Measurements from ENCODE around the gene GABBR2.

Gene GABBR2

DNA sequence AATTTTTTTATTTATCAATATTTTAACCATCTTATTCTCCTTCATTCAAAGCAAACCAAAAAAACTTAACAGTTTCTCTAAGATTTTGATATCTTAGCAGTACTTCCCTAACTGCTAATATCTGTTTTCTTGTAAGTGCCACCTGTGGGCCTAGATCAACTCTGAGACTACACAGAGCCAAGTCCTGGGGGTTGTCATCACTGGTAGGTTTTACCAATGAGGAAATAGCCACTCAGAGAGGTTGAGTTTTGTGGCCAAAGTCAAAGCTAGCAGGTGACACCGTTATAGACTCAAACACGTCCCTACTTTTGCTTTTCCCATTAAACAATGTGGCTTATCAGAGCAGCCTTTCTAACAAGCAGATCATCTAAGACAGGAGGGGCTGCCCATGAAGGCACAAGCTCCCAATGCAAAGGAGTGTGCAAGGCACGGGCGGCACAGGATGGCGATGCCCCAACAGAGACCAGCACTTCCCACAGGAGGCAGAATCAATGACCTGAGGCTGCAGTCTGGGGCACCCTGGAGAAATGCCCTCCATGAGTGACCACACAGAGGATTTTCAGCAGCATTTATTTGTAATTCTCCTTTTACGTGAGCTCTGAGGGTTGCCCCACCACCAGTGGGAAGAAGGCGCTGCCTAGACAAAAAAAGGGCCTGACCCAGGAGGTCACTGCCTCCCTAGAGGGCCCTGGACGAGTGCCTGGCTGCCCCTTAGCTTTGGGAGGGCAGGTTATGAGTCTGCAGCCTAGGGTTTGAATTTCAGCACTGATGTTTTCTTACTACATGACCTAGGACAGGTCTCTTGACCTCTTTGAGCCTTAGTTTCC, 460.7 kb downstream of the GABBR2 start:
- DNase-seq = no peak

DNA sequence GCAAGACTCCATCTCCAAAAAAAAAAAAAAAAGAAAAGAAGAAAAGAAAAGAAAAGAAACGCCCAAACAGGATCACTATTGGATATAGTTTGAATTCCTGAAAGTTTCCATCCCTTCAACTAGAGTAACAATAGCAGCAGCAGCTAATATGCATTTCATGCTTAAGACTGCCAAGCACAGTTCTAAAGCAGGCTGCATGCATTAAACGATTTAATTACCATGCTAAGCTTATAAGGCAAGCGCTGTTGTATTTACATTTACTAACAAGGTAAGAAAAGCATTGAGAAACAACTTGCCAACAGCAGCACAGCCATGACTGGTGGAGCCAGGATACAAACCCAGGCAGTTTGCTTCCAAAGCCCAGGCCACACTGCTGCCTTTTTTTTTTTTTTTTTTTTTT, 466.3 kb downstream of the GABBR2 start:
- DNase-seq = no peak

DNA sequence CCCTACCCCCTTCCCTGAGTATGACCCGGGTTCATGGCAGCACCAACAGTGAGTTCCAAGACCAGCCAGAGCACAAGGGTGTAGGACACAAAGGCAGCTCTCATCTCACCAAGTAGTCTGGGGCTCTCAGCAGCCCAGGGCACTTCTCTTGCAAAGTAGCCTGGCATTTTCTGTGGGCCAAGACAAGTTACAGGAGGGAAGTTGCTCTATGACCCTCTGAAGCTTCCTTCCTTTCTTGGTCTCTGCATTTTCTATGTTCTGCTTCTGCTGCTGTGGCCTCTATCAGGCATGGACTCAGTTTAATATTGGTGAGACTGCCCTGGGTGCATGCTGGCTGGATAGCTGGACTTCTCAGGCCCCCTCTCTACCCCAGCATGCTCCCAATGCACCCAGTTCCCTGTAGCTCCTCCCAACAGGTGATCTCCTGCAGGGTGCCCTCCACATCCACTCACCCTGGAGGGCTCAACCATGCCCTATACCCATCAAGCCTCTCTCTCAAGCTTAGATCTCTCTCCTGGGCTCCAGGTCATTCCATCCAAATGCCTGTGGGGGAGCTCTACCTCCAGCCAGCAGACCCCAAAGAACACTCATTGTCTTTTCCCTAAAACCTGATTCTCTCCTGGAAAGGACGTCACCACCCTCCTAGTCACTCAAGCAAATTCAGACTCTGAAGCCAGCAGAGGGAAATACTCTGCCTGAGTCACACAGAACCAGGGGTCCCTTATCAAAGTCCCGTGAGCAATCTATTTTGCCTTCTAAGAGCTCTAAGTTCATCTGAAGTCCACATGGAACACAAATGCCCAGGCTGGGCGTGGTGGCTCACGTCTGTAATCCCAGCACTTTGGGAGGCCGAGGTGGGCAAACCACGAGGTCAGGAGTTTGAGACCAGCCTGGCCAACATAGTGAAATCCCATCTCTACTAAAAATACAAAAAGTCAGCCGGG, 467.1 kb downstream of the GABBR2 start:
- no peak for DNase-seq

DNA sequence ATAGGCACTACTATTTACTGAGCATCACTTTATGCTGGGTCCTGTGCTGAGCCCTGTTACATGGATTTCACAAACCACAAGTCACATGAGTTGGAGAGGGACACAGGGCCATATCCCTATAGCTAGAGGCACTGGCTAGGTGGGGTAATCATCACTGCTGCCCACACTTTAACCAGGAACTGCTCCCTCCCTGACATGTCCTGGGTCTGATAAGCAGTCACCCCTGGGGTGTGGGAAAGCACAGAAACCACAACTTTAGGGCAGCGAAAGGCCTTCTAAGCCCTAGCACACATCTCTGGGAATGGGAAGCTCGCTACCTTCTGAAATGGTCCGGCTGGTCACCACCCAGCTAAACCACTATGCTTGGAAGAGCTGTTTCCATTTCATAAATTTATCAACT, 468.3 kb downstream of the GABBR2 start:
- DNase-seq = no peak
